Progenitor cell of endocrine pancreas (in vitro differentiated cells): ENCODE data around the gene KLC3. TPM values are rescaled to one million over a fixed set of nuclear protein-coding genes. Genes with fewer than 3 reads are reported as not detected.
"Not testable (repeated sequence)": the region's sequence is repeated elsewhere in the genome, so short reads cannot be mapped to it uniquely, and the experiment has no call there.

Experiments
- DNase-seq: peaks from one replicate; pipeline ENCODE4 v3.0.0; 2021; ENCODE audit warnings: low spot score; ENCODE audit not compliant: unreplicated experiment
- H3K27ac Mint-ChIP-seq: 2 replicates; pipeline ENCODE4 v1.8.0; 2021; ENCODE audit warnings: mild to moderate bottlenecking, moderate library complexity, mixed read lengths
- H3K27me3 Mint-ChIP-seq: 2 replicates; pipeline ENCODE4 v1.8.0; 2021; ENCODE audit warnings: mixed read lengths
- H3K36me3 Mint-ChIP-seq: 2 replicates; pipeline ENCODE4 v1.8.0; 2022; ENCODE audit warnings: mixed read lengths; ENCODE audit not compliant: insufficient read depth
- H3K4me1 Mint-ChIP-seq: 2 replicates; pipeline ENCODE4 v1.8.0; 2021; ENCODE audit warnings: low read depth, mixed read lengths
- H3K4me3 Mint-ChIP-seq: 2 replicates; pipeline ENCODE4 v1.8.0; 2021; ENCODE audit warnings: low read depth, mild to moderate bottlenecking, moderate library complexity, mixed read lengths
- H3K9me3 Mint-ChIP-seq: 2 replicates; pipeline ENCODE4 v1.8.0; 2021; ENCODE audit warnings: low read depth, mixed read lengths
- total RNA-seq: library from RNA; stranded (reverse); gene quantifications from 2 replicates; pipeline ENCODE4 v1.2.1, GENCODE V29; 2021
- TF ChIP-seq, protein P1 (sequence below): fragments of 200-600 bp; sonication (generic); IDR thresholded peaks from one replicate; pipeline ENCODE4 v1.5.0; 2021; ENCODE audit warnings: antibody characterized with exemption, mild to moderate bottlenecking; ENCODE audit not compliant: unreplicated experiment

The KLC3 gene
- total RNA-seq, 1 donor from 2014 or later = 1.1 TPM

DNA sequence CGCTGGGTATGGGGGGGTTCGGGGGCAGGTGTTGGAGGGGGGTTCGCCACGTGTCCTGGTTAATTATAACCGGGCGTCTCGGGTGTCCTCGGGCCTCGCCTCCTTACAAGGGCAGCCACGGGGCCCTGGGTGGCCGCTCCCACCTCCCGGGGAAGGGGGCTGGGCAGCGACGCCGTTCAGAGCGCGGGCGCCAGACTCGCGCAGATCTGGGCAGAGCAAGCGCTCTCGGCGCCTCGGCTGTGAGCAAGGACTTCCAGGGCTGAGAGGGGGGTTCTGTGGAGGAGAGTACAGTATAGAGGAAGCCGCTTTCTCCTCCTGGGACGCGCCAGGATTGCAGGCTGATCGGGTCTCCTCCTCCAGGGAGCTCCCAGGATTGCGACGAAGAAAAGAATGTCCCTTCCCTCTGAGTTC lies 16.9 kb upstream of the KLC3 start:
- H3K9me3 Mint-ChIP-seq = no peaks in the 10 kb centered on the region
- no peak overlapping the region for H3K27ac Mint-ChIP-seq
- no peaks in the 10 kb centered on the region for H3K36me3 Mint-ChIP-seq
- TF ChIP-seq, protein P1, sequence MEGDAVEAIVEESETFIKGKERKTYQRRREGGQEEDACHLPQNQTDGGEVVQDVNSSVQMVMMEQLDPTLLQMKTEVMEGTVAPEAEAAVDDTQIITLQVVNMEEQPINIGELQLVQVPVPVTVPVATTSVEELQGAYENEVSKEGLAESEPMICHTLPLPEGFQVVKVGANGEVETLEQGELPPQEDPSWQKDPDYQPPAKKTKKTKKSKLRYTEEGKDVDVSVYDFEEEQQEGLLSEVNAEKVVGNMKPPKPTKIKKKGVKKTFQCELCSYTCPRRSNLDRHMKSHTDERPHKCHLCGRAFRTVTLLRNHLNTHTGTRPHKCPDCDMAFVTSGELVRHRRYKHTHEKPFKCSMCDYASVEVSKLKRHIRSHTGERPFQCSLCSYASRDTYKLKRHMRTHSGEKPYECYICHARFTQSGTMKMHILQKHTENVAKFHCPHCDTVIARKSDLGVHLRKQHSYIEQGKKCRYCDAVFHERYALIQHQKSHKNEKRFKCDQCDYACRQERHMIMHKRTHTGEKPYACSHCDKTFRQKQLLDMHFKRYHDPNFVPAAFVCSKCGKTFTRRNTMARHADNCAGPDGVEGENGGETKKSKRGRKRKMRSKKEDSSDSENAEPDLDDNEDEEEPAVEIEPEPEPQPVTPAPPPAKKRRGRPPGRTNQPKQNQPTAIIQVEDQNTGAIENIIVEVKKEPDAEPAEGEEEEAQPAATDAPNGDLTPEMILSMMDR = no peak
- peaks cover 18% of the 10 kb centered on the region for H3K27me3 Mint-ChIP-seq
- no peak for DNase-seq
- peak overlapping the region; percentile 44 for H3K4me3 Mint-ChIP-seq
- H3K4me1 Mint-ChIP-seq = peaks cover 9% of the 10 kb centered on the region

DNA sequence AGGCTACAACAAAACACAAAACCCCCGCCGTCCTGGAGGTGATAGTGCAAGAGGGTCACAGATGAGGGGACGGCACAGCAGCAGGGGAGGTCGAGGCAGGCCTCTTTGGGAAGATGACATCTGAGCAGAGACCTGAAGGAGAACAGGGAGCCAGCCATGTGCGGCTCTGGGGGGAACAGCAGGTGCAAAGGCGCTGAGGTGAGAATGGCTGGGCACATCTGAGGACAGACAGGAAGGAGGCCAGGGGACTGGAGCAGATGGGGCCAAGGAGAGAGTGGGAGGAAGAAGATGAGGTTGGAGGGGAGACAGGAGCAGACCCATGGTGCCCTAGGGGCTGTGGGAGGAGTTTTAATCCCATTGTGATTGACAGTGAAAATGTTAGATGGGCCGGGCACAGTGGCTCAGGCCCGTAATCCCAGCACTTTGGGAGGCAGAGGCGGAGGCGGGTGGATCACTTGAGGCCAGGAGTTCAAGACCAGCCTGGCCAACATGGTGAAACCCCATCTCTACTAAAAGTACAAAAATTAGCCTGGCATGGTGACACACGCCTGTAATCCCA lies 16.1 kb upstream of the KLC3 start:
- H3K4me1 Mint-ChIP-seq = peaks cover 9% of the 10 kb centered on the region
- no peaks in the 10 kb centered on the region for H3K9me3 Mint-ChIP-seq
- H3K36me3 Mint-ChIP-seq = no peaks in the 10 kb centered on the region
- TF ChIP-seq, protein P1 = no peak
- no peak overlapping the region for H3K4me3 Mint-ChIP-seq
- DNase-seq = no peak
- peaks cover 18% of the 10 kb centered on the region for H3K27me3 Mint-ChIP-seq
- peak overlapping the region; percentile 71 for H3K27ac Mint-ChIP-seq

- Mint-ChIP-seq H3K36me3 (no peaks in the 10 kb centered on the region), H3K27ac (no peak overlapping the region), H3K4me1 (peaks cover 5% of the 10 kb centered on the region), H3K27me3 (peaks cover 13% of the 10 kb centered on the region), H3K9me3 (no peaks in the 10 kb centered on the region), H3K4me3 (no peak overlapping the region)
- TF ChIP-seq, protein P1 = no peak
- no peak for DNase-seq
These were observed 13.0 kb upstream of the KLC3 start for GRCh38 chr19:45327404-45328143.

GRCh38 chr19:45331411-45331810 lies 9.1 kb upstream of the KLC3 start:
- Mint-ChIP-seq H3K4me3 (no peak overlapping the region), H3K27me3 (peaks cover under 1% of the 10 kb centered on the region), H3K9me3 (no peaks in the 10 kb centered on the region), H3K4me1 (peaks cover under 1% of the 10 kb centered on the region), H3K27ac (no peak overlapping the region), H3K36me3 (no peaks in the 10 kb centered on the region)
- TF ChIP-seq, protein P1 = no peak
- no peak for DNase-seq

DNA sequence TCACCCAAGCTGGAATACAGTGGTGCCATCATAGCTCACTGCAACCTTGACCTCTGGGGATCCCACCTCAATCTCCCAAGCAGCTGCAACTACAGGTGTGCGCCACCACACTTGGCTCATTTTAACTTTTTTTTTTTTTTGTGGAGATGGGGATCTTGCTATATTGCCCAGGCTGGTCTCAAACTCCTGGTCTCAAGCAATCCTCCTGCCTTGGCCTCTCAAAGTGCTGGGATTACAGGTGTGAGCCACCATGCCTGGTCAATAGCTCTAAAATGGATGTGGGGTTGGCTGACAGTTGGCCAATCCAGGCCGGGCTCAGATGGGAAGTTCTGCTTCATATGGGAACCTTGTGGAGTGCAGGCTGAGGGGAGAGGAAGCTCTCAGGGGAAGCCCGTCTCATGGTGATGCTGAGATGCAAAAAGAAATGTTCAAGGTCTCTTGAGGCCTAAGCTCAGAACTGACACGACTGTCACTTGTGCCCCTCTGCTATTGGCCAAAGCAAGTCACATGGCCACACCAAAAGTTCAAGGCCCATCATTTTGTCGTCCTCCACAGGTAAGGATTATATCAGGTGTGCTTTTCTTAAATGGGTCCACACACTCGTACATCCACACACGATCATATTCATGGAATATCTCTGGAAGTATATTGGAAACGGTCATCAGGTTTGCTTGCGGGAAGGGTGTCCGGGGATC lies 6.8 kb upstream of the KLC3 start:
- Mint-ChIP-seq H3K4me3 (no peak overlapping the region), H3K27me3 (peaks cover 11% of the 10 kb centered on the region), H3K4me1 (no peaks in the 10 kb centered on the region), H3K36me3 (no peaks in the 10 kb centered on the region), H3K27ac (no peak overlapping the region), H3K9me3 (no peaks in the 10 kb centered on the region)
- DNase-seq = no peak
- TF ChIP-seq, protein P1 = no peak

DNA sequence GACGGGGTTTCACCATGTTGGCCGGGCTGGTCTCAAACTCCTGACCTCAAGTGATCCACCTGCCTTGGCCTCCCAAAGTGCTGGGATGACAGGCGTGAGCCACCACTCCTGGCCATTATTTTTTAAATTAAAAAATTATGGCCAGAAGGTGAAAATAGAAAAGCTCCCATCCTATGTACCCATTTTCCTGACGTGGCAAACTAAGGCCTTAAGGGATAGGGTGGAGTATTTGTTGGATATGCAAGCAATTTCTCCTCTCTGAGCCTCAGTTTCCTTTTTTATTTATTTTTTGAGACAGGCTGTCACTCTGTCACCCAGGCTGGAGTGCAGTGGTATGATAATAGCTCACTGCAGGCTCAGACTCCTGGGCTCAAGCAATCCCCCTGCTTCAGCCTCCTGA lies 5.7 kb upstream of the KLC3 start:
- H3K4me3 Mint-ChIP-seq, H3K36me3 Mint-ChIP-seq, H3K4me1 Mint-ChIP-seq, H3K9me3 Mint-ChIP-seq, H3K27ac Mint-ChIP-seq, DNase-seq: not testable (repeated sequence)
- peaks cover 14% of the 10 kb centered on the region for H3K27me3 Mint-ChIP-seq
